Suppressor macrophage treated with lipopolysaccharide for 1 hour (primary cell): ENCODE measurements around the gene AGAP2.

Experiments
- DNase-seq, 3 donors: peaks; one replicate each; pipeline ENCODE4 v3.0.0-alpha.2; 2020 to 2022

AGAP2 gene

DNA sequence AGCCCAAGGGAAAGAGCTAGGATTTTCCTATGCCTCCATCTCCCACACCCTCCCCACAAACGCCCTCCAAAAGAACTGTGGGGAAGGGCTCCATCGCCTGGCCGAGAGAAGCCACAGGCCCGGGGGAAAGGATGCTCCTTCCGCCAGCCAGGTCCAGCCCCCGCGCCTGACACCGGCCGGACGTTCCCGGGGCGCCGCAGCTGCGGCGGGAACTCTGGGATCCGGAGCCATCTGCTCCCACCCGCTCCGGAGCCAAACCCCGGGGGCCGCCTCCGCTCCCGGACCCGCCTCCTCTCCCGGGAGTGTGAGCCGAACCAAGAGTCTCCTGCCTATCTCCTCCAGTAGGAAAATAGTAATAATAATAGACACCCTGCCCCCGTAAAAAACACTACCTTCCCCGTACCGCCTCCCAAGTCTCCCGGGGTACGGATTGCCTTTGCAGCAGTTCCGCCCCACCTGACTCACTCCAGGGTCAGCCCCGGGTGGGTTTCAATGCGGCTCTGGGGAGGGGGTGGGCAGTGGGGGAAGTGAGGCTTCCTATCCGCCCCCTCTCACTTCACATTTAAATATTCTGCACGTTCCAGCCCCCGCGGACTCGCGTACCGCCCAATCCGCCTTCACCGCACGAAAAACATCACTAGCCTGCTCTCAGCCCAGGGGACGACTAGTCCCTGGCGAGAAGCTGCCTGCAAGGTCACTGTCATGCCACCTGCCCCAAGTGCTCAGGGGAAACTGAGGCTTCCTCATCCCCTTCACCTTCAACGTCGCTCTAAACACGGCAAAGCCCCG is 2.4 kb downstream of the AGAP2 start:
- DNase-seq: no peak

DNA sequence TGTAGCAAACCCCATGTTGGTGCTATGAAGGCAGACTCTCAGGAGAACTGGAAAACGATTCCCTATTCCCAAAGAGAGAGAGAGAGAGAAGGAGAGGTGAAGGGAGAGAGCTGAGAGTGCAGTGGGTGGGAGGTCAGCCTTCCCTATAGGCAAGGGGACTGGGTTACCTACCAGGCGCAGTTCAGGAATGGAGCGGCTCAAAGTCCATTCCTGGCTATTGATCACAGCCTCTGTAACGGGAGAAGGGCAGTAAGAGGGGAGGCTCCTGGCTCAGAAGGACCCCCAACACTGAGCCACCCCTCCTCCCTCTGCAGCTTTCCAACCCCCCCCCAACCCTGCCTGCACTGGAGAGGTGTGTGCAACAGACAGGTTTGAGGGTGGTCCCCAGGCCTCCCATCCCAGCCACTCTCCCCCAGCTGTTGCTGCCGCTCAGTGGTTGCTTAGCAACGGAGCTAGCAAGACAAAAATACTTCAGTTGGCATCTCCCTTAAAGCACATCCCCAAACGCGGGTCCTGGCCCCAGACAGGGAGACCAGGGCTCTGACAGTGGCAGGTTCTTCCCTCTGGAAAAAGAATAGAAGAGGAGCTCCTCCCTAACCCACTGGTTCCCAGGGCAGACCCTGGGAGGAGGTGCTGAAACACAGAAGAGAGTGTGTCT is 3.2 kb downstream of the AGAP2 start:
- no peak for DNase-seq

DNA sequence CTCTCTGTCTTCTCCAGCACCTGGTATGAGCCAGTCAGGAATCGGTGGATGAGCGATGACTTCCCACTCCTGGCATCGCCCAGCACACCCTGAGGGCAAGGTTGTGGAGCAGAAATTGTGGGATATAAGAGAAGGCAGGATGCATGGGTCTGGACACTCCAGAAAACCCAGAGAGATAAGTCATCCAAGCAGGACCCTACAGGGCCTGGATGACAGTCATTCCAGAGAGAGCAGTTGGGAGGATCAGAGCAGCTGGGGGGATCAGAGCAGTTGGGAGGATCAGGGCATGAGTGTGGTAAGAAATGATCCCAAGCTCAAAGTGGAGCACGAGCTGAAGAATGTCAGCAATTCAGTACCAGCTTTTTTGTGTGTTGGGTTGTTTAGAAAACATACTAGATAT is 4.0 kb downstream of the AGAP2 start:
- no peak for DNase-seq

DNA sequence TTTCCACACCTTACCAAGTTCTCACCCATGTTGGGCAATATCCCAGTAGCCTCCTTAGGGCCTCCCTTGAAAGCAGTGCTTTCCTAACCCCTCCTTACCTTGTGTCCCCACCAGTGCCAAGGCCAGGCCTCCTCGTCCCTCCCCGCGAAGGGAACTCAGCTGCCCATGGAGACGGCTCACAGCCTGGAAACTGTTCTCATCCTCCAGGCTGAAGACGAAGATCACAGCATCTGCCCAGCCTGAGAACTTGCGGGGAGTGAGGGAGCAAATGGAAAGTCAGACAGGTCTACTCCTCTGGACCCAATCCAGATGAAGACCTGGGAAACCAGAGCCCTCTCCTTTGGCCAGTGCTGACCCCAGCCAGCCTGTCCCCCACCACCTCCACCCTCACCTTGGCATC is 4.6 kb downstream of the AGAP2 start:
- DNase-seq: no peak

DNA sequence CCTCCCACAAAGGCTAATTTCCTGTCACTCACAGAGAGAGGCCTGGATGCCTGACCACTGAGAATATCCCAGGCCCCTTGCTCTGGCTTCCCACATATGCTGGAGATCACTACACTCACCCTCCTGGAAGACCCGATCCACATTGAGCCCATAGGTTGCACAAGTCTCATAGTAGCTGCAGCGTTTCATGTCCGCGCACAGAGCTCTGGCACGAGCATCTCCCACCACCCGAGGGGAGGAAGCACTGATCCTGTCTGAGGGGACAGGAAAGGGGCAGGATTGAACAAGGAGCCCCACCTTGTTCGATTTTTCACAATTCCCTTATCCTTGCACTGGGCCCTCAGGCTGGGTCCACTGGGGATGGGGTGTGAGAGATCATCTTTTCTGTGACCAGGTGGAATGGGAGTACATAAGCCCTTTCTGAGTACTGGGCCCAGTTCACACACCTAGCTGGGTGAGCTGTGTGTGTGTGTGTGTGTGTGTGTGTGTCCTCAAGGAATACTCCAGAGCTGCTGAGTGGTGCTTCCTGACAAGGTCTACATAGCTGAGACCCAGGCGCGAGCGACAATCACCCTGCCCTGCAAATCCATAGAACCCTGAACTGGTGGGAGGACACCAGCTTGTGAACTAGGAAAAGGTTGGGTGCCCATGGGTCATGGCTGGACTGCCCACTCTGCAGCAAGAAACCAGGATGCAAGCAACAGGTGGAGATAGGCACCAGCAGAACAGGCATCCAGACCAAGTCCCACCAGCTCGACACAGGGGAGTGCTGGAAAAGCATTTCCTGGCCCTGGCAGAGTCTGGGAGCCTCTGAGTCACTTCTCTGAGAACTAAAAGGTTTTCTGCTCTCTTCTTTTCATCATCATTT is 5.6 kb downstream of the AGAP2 start:
- DNase-seq: no peak

DNA sequence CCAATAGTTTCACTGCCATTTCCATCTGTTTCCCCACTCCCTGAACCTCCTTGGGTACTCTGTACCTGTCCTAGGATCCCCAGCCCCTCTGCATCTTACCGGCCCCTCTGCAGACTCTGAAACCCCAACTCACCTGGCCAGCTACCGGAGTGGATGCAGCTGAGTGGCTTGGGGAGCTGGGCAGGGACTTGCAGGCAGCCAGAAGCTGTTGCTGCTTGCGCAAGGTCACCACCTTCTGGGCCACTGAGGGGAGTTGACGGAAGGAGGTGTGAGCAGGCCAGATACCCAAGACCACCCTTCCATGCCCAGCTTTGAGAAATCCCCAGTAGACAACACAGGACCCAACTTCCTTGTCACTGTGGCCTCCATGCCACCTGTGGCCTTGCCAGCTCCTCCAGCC is 6.3 kb downstream of the AGAP2 start:
- DNase-seq: no peak

DNA sequence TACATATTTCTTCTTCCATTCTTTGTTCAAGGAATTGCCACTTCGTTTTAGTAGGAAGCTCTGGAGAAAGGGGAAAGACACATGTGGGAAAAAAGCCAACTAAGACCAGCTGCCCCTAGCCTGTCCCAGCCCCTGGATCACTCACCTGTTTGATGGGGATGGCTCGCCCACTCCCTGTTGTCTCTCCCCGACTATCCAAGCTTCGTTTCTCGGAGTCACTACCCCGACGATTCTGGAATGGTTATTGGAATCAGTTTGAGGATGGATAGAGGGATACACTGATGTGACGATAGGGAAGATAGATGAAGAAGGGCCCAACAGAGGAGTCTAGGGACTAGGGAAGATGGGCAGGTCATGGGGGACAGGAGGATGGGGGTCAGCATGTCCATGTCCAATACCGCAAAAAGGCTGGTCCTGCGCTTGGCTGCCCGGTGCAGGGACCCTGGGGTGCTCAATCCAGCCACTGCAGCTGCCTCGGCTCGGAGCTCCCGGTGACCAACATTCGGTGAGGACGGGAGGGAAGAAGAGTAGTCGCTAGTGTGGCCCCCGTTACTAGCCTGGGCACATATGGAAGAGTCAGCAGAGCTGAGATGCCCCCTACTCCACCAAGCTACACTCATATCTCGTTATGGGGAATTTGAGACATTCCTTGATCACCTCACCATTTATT is 7.0 kb downstream of the AGAP2 start:
- no peak for DNase-seq

DNA sequence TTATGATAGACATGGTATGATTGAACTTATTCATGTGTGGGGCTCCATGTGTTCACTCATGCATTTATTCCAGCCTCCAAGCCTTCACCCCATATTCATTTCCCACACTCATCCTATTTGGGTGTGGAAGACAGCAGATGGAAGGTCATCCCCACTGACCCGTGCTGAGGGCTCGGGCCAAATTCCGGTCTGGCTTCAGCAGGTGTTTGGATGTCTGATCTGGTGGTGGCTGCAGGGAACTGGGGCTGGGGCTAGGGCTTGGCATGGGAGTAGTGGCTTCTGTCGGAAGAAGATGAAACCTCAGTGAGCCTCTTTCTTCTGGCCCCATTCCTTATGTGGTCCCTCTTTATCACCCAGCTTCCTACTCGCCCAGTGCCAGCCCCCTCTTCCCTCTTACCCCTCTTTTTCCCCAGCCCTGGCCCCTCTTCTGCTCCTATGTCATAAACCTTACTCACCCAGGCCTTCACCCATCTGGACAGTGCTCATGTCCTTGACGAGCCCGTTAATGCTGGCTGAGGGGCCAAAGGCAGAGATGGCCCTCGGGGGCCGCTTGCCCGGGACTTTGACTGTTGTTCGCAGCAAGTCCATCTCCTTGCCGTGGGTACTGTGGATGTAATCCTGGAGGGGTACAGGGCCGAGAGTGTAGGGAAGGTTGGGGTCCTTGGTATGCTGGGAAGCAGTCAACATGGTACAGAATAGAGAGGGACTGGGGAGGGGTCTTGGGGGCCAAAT is 8.0 kb downstream of the AGAP2 start:
- DNase-seq: no peak

DNA sequence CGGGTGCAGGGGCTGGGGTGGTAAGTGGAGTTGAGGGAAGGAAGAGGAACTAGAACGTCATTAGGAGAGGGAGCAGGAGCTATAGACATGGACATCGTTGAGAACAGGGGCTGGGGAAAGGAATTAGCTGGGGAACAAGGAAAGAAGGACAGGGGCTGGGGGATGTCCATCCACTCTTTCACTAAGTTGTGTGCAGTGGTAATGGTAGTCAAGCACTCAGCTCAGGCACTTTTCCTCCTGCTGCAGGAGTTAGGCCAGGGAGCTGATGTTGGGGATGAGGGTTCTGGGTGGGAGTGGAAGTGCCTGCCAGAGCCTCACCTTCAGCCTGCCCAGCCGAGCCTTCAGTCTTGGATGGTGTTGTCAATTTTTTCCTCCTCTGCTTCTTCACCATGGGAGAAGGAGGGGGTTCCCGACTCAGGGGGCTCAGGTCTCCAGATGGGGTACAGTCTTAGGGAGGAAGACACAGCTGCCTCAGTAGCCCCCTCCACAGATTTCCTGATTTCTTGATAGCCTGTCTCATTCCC is 9.2 kb downstream of the AGAP2 start:
- no peak for DNase-seq

DNA sequence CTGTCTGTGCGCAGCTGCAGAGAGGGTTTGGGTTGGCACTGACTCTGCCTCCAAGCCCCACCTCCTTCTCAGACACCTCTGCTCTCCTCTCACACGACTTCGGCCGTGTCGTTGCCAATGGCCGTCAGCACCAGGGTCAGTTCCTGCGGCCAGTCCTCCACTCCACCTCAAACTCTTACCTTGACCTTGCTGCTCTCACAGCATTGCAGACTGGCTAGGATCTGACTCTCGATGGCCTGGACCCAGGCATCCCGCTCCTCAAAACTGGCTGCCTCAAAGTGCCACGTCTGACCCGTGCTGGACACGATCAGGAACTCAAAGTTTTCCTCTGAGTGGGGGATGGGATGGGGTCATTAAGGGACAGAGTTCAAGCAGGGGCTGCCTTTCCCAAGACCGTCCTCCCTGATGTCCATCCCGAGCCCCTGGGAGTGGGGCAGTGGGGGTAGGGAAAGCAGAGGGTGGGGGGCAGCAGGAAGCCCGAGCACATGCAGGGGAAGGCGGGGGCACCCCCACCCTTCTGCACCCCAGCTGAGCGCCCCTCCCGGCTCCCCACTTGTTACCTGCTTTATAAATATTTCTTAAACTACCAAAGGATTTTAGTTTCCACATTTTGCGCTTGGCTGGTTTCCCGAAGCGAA is 10.7 kb downstream of the AGAP2 start:
- DNase-seq: no peak

DNA sequence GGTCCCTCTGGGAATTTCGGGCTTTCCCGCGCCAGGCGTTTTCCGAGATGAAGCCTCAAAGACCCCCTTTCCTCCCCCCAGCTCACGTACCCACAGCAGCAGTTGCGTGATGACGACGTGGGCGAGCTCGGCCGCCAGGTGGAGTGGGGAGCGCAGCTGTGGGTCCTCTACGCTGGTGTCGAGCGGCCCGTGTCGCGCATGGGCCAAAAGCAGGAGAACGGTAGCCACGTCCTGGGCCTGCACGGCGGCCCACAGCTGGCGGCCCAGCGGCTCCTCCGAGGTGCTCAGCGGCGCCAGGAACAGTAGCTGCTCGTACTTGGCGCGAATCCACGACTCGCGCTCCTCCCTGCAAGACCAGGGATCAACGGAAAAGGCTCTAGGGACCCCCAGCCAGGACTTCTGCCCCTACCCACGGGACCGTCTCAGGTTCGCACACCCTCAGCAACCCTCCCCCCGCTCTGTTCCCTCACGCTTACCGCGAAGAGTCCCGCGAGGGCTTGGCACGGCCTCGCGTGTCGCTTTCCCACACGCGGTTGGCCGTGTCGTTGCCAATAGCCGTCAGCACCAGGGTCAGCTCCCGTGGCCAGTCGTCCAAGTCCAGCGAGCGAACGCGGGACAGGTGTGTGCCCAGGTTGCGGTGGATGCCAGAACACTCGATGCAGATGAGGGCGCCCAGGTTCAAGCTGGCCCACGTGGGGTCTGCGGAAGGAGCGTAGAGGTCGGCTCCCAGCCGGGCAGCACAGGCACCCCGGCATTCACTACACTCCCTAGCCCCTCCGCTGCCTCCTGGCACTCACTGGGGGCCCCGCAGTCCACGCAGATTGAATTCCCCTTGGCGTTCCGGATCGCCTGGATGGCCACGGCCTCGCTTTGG is 11.4 kb downstream of the AGAP2 start:
- DNase-seq: no peak

DNA sequence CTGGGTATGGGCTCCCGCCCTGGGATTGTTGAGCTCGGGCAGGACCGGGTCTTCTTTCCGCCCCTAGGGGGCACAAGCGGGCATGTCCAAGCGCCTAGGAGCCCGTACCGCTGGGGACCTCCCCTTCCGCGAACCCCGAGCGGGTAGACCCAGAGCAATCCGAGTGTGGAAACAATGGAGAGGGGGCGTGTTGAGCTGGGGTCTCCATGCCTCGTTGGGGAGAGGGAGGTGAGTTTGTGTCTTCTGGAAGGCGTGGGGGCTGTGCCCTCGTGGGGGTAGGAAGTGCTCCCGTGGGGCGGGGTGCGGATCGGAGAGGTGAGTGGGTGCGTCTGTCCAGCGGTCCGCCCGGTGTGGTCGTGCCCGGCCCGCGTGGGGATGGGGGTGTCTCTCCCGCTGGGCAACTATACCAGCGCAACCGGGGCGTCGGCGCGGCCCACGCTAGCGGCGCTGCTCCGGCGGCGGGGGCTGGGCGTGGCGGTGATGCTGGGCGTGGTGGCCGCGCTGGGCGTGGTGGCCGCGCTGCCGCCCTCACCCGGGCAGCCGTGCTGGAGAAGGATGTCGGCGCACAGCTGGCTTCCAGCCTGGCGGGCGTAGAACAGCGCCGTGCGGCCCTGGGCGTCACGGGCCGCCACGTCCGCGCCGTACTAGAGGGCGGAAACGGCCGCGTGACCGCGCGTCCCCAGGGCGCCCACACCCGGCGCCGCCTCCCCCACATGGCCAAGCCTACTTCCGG is 12.2 kb downstream of the AGAP2 start:
- peak; percentile 38 to 41 (median 40) for DNase-seq

DNA sequence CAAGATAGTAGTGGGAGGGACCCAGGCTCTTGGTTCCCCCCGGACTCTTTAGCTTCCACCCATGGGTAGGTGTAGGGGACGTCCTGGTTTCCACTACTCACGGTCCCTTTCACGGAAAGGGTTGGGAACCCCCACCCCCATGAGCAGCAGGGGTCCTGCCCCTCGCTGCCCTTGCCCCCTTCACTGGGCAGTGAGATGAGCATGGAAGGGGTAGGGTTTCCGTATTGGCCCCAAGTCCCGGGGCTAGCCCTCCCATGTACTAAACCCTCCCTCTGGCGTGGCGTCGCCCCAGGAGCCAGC is 12.7 kb downstream of the AGAP2 start:
- DNase-seq: no peak

DNA sequence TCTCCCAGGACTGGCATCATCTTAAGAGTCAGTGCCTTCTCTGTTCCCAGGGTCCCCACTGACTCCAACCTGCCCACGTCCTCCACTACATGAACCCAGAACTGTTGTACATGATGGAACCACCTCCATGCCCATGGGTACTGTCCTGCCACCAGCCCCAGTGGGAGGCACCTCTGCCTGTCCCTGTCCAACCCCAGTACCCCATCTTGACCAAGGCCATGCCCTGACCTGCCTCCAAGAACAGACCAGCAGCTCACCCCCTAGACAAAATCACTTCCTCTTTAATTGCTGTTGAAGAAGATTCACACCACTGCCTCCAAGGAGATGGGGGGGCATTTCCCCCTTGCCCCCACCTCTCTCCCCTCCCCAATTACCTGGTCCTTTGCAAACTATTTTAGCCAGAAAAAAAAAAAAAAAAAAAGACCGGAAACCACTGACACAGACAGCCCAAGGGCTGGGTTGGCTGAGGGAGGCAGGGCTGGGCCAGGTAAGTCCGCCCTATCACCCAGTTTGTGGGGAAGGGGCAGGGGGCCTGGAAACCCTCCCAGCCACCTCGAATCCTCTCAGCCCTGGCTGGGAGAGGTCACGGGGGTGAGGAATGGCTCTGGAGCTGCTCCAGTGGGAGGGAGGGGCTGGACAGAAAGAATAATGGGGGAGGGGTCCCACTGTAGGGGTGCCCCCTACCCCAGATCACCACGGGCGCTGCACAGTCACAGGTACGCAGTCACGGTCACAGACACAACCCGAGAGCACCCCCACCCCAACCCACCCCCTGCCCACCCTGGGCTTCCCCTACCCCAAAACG is 13.4 kb downstream of the AGAP2 start:
- no peak for DNase-seq

DNA sequence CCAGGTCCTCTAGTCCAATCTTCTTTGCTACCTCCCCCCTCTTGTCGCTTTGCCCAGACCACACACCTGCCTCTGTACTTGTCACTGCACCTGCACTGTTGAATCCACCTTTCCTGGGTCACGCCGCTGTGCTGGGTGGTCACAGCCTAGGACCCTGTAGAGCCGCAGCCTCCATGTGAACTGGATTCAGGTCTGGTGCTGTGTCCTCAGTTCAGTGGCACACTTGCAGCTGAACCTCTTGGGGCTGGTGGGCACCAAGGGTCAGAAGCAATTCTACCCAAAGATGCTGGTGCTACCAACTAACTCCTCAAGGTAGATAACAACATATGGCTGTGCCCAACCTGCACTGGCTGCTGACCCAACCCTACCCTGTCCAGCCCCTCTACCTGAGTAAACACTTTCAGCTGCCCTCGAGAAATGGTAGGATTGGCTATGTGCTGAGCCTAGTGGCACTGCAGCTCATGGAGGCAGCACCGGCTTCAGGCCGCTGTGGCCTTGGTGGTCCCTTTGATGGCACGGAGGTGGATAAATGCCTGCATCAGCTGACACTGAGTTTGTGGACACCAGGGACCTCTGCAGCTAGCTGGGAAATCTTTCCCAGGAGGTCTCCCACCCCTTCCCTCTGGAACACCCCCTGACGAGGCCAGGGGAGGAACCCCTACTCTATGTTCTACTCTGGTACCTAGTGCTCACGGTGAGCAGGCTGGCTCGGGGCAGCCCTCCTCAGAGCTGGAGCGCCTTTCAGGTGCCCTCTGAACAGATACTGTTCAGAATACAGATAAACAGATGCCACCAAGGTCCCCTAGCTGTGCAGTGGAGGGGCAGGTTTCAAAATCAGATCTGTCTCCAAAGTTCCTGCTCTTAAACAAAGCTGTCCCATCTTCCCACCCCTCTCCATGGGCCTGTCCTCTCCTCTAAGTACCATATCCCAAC is 14.3 kb downstream of the AGAP2 start:
- no peak for DNase-seq

DNA sequence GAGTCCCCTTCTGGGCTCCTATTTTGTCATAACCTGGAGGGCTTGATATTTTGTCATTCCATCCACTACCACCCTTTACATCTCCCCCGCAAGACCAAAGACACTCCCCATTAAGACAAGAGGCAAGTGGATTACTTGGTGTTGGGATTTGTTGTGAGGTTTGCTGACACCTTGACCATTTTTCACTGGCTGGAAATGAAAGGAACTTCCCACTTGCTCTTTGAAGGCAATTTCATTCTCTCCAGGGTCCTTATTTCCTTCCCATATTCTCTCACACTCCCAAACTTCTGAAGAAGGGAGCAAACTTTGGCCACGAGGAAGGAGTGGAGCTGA is 14.9 kb downstream of the AGAP2 start:
- no peak for DNase-seq

DNA sequence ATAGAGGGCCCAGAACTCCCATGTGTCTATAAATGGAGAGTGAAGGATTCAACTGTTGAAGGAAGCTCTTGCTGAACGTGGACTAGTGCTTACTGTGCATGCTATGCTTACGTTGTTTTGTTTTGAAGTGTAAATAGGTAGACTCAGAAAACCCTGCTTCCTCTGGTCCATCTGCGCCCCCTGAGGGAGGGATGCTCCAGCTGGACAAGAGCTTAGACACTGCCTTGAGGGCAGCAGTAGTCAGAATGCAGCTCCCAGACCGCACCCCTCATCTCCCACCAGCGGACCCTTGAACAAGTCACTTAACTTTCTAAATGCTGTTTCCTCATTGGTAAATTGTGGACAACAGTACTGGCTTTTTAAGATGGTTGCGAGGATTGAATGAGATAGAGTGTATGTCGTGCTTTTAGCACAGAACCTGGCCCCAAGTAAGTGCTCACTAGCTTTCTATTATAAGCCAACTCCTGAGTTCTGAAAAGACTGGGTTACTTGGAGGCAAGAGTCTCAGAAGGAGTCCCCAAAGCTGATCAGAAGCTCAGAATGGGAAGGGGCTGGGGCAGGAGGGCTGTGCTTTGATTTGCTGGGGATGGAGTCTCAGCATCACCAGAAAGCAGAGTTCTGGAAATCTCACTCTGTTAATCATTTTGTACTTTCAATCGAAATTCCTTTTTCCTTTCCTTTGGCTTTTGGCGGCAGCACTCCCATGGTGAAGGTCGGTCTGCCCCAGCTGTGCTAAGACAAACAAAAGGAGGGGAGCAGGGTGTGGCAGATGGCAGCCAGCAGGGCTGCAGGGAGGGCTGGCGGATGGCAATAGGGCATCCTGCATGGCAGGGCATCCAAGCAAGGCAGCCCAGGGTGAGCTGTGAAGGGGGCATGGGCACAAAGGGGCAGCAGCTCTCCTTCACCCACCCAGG is 15.6 kb downstream of the AGAP2 start:
- DNase-seq: no peak
